HG02970 (cell line): ENCODE data around the gene SF3A2.
"Not testable (repeated sequence)": the region's sequence is repeated elsewhere in the genome, so short reads cannot be mapped to it uniquely, and the experiment has no call there.

ENCODE experiments used
- ATAC-seq: cut with Tn5 transposase; IDR thresholded peaks from one replicate; pipeline ENCODE4 v1.9.1; 2021; ENCODE audit warnings: mild to moderate bottlenecking, moderate library complexity, moderate number of reproducible peaks; ENCODE audit not compliant: unreplicated experiment, low FRiP score

Gene SF3A2, protein sequence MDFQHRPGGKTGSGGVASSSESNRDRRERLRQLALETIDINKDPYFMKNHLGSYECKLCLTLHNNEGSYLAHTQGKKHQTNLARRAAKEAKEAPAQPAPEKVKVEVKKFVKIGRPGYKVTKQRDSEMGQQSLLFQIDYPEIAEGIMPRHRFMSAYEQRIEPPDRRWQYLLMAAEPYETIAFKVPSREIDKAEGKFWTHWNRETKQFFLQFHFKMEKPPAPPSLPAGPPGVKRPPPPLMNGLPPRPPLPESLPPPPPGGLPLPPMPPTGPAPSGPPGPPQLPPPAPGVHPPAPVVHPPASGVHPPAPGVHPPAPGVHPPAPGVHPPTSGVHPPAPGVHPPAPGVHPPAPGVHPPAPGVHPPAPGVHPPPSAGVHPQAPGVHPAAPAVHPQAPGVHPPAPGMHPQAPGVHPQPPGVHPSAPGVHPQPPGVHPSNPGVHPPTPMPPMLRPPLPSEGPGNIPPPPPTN

DNA sequence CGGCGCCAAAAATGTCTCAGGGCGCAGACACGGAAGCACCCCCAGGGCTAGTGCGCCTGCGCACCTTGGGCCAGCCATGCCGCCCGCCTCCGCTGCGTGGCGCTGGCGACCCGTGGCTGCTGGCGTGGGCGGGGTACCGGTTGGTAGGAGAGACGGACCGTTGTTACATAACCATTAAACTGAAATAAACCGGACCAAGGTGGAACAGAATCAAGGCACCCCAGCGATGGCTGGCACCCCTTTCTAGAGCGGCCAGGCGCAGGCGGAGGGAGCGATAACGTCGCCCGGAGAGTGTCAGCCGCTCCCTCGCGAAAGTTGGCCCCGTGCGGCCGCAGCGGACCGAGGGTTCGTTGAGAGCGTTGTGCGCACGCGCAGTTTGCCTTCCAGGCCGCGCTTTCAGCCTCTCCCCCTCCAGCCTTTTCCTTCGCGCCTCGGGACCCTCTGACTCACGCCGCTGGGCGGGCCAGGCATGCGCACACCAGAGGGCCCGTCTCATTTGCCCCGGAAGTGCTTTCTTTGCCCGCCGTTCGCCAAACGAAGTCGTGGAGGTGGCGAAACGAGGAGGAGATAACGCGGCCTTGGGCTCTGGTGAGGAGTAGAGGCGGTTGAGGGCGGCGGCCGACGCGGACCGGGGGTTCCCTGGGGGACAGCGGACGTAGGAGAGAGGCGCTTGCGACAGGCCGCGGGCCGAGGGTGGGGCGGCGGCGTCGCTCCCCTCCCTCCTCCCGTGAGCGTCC, at the start of gene SF3A2, which contains the start of gene PLEKHJ1:
TSS of gene SF3A2 (plus strand) at position 511 of the 737 bp plus-strand sequence. CDS start 6,595 bp downstream, outside the sequence.
TSS of gene PLEKHJ1 (minus strand) at position 16 of the 737 bp plus-strand sequence. CDS start 81 bp downstream, outside the sequence.
- peak; percentile 76 for ATAC-seq

DNA sequence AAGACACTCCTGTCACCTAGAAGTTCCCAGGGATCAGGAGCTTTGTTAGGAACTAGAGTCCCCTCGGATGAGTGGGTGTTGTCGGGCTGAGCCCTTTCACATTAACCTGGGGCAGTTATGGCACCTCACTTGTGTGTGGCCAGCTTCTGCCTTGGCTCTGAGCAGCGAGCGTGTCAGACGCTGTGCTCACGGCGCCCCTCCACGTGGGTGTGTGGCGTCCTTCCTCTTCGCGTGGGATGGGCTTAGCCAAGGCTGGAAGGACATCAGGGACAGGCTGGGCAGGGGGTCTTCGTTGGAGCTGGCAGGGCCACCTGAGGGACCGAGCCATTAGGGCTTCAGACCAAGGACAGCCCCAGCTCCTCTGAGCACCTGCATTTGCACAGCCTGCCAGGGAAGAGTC, 49.5 kb upstream of the SF3A2 start:
- ATAC-seq: no peak

DNA sequence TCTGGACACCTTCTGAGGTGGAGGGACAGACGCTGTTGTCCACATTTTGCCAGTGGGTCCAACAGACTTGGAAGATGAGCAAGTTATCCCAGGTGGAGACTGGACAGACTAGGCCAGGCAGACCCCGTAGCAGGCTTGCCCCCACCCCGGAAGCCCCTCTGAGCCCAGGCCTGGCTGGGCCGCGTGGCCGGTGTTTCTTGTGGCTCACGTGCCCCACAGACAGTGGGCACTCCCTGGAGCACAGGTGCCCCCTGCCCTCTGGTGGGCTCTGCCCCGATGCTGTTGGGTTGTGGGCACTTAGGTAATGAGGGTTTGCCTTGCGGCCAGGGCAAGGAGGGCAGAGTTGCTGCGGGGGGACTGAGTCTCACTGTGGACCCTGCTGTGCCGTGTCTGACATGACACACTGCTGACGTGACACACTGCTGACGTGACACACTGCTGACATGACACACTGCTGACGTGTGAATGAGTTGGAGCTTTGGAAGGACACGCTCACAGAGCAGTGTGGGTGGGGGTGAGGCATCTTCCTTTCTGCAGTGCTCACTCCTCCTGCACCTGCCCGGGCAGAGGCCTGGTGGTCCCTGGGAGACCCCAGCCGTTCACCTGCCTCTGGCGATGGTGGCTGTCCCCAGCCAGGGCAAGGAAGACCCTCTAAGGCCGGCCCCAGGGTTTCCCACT, 47.8 kb upstream of the SF3A2 start:
- no peak for ATAC-seq

DNA sequence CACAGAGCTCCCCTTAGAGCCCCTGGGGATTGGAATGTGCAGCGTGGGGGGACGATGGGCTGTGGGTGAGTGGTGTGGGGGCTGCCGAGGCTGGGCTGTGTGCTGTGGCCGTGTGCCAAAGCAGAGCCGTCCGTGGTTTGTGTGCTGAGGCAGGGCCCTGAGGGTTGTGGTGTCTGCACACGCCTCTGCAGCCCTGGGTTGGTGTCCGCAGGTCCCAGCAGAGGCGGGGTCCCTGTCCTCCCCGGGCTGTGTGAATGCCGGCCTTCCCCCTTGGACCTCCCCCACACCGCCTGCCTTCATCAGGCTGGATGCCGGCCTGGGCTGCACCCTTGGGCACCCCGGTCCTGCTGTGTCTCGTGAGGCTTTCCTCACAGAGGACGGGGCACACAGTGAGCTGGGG, 46.7 kb upstream of the SF3A2 start:
- no peak for ATAC-seq

DNA sequence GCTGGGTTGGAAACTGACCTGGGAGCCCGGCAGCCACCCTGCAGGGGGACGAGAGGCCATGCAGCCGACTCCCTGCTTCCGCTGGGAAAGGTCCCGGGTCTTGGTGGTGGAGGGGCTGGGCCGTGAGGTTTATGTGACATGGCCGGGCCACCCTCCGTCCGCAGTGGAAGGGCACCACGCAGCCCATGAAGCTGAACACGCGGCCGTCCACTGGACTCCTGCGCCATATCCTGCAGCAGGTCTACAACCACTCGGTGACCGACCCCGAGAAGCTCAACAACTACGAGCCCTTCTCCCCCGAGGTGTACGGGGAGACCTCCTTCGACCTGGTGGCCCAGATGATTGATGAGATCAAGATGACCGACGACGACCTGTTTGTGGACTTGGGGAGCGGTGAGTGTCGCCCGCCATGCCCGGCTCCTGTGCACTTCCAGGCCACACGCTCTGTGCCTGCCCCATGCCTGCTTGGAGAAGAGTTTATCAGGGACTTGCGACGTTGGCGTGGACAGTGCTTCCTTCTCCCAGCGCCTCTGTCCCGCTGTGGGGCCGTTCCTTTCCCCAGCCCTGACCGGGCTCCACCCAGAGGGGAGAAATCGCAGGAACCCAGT, 45.7 kb upstream of the SF3A2 start:
- no peak for ATAC-seq

DNA sequence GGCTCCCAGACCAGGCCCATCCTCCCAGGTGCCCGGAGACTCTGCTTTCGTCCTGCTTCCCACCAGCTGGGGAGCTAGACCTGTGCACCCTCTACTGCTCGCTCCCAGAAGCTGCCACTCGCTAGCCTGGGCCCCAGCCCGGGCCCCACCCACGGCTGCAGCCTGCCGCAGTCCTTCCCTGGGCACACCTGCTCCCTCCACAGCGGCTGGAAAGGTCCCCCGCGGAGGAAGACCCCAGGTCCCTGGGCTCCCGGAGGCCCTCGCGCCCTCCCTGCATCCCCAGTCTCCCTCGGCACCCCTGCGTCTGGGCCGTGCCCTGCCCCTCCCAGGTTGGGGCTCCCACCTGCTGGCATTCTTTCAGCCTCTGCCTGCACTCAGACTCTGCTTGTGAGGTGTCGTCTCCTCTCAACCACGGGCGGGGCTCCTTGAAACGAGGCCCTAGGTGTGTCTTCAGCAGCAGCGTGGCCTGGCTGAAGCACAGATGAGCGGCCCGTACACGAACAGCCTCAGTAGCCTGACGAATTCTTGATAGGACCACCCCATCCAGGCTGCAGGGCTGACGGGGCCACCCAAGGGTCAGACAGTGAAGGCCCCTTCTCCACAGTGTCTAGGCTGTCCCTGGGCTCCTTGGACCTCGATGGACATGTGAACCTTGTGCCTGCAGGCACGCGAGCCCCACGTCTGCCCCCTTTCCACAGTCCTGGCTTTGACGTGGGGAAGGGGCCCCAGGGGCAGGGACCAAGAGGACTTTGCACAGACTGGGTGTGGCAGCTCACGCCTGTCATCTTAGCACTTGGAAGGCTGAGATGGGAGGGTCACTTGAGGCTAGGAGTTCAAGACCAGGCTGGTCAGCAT, 44.9 kb upstream of the SF3A2 start:
- no peak for ATAC-seq

DNA sequence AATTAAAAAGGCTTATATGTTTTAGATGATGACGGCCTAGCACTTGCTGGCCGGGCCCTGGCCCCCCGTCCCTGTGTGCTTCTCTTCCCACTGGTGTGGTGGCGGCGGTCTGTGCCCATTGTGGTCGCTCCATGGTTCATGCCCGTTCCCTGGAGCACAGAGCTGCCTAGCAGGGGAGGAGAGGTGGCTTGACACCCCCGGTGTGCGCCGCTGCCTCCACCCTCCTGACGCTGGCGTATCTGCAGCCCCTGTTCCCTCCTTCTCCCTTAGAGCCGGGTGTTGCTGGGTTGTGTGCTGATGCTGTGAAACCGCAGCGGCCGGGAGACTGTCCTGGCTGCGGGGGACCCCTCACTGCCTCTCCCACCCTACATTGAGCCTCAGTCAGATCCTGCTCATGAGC, 43.8 kb upstream of the SF3A2 start:
- no peak for ATAC-seq

DNA sequence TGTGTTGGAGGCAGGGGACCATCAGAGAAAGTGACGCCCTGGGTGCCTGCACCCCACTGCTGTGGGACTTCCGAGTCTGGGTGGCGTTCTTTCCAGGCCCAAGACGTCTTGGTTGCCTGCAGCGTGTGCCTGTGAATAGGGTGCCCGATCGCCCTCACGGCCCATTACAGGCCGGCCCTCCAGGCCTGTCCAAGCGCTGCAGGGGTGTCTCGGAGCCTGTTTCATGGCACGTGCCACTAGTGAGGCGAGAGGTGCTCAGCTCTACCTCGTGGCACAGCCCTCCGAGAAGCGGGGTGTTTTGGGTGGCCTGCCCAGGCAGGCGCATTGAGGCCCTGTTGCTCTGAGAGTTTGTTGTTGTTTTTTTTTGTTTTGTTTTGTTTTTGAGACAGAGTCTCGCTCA, 42.8 kb upstream of the SF3A2 start:
- ATAC-seq: no peak

DNA sequence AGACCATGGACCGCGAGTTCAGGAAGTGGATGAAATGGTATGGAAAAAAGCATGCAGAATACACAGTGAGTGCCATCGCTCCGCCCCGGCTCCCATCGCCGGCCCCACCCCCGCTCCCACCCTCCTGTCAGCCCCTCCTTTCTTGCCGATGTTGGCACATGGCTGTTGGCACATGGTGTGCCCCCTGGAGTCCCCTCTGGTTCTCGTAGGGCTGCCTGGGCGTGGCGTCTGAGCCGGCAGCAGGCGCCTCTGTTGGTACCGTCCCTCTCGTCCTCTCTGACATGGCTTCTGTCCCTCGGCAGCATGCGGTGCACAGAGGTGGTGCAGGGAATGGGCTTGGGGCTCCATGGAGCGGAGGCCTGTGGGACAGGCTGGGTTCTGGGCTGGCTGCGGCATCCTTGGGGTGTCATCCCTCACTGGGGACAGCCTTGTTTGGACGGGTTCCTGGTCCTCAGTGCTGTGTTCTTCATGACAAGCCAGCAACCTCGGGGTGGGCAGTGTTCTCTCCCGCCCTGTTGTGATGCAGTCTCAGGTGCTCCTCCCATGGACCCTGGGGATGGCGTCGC, 42.0 kb upstream of the SF3A2 start:
- ATAC-seq: no peak

DNA sequence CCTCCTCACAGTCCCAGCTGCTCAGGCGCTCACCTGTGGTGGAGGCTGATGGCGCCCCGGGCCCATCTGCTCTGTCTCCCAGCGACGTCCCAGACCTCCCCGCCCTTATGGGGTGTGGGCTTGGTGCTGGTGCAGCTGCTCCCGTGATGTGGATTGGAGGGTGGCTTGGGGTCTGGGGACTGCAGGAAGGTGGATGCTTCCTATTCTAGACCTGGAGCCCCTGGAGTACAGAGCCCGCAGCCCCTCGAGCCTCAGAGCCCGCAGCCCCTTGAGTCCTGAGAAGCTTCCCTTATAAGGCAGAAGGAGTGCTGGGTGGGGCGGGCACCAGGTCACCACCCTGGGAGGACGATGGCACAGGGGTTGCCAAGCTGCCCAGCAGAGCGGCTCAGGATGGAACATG, 41.3 kb upstream of the SF3A2 start:
- no peak for ATAC-seq

DNA sequence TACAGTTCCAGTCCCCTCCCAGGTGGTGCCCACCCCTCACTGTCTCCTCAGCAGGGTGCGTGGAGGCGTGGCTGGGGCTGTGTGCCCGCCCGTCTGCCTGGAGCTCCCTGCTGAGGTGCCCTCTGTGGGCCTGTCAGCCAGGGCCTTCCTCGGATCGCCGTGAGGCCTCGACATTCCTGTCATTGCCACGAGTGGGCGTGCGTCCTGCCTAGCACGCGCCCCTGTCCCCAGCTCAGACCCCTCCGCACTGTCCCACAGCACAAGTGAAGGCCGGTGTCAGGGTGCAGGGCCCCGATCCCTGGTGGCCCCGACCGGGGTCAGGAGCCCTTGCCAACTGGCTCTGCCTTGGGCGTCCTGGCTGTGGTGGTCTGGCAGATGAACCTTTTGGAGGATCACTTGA, 40.7 kb upstream of the SF3A2 start:
- no peak for ATAC-seq

DNA sequence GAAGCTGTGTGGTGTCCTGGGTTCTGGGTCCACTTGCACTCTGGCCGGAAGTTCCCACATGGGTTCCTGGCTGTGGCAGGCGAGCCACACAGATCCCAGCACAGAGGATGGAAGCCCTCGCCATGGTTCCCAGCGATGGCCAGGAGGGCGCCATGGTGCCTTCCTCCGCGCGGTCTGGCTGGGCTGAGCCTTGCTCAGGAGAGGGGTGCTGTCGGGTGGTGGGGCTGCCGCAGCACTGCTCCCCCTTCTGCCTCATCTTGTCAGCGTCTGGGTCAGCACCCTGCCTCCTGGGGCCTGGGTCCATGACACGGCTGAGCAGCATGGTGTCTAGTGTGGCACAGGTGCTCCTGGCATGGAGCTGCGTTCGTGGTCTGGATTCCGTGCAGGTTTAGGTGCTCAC, 39.4 kb upstream of the SF3A2 start:
- ATAC-seq: no peak

DNA sequence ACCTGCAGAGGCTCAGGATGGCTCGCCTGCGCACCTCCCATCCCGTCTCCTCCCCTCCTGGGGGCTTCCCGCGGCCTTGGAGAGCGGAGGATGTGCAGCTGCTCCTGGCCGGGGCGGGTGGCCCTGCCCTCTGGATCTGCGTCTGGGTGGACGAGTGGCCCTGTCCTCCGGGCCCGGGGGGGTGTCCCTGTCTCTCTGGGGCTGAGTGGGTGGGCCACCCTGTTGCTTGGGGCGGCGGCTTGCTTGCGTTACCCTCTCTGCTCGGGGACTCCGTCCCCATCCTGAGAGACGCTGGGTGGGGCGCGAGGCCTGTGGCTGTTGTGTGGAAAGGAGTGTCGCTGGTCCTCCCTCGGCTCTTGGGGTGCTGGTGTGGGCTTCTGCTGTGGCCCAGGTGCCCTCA, 38.3 kb upstream of the SF3A2 start:
- no peak for ATAC-seq

DNA sequence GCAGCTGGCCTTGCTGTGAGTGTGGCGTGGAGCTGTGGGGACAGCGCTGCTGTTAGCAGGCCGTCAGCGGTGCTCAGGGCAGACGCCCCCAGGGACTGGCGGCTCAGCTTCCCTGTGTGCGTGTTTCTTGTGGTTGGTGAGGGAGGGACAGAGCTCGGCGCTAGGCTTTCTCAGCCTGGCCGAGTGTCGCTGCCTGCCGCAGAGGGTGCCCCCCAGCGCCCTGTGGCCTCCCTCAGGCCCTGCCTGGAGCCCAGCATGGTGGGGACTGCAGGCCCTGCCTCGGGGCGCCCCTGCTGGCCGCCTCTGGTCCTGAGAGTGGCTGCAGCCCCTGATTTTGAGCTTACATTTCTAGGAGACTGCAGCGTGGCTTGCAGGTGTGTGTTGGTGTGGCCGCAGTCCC, 37.4 kb upstream of the SF3A2 start:
- no peak for ATAC-seq

DNA sequence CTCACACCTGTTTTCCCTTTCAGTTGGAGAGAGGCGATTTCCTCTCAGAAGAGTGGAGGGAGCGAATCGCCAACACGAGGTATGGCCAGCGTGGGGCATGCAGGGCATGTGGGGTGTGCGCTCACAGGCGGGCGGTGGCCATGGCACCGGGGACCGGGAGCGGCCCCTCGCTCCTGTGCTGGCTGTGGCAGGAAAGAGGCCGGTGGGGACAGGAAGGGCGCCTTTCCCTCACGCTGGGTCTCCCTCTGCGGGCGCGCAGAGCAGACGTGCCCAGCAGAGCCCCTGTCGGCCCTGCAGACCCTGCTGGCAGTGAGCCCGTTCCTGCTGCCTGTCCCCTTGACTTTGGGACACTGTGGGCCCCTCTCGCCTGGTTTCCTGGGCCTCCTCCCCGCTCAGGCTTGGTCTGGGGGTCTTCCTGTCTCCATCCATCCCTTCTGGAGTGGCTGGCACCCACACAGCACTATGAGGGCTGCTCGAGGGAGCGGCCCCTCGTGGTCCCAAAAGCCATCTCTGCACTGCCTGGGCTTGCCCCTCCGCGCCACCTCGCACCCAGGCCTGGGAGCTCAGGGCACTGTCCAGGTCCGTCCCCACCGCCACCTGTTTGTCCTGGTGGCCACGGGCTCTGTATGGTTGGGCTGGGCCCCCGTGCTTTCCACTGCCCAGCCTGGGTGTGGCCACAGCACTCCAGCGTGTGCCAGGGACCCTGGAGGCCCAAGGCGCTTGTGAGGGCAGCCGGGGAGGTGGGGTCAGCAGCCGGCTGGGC, 36.6 kb upstream of the SF3A2 start:
- no peak for ATAC-seq

DNA sequence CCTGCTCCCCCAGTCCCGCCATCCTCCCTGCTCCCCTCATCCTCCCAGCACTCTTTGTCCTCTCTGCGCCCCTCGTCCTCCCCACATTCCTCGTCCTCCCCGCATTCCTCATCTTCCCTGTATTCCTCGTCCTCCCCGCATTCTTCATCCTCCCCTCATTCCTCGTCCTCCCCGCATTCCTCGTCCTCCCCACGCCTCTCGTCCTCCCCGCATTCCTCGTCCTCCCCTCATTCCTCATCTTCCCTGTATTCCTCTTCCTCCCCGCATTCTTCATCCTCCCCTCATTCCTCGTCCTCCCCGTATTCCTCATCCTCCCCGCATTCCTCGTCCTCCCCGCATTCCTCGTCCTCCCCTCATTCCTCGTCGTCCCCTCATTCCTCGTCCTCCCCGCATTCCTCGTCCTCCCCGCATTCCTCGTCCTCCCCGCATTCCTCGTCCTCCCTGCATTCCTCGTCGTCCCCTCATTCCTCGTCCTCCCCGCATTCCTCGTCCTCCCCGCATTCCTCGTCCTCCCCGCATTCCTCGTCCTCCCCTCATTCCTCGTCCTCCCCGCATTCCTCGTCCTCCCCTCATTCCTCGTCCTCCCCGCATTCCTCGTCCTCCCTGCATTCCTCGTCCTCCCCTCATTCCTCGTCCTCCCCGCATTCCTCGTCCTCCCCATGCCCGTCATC, 35.9 kb upstream of the SF3A2 start:
- ATAC-seq: not testable (repeated sequence)

DNA sequence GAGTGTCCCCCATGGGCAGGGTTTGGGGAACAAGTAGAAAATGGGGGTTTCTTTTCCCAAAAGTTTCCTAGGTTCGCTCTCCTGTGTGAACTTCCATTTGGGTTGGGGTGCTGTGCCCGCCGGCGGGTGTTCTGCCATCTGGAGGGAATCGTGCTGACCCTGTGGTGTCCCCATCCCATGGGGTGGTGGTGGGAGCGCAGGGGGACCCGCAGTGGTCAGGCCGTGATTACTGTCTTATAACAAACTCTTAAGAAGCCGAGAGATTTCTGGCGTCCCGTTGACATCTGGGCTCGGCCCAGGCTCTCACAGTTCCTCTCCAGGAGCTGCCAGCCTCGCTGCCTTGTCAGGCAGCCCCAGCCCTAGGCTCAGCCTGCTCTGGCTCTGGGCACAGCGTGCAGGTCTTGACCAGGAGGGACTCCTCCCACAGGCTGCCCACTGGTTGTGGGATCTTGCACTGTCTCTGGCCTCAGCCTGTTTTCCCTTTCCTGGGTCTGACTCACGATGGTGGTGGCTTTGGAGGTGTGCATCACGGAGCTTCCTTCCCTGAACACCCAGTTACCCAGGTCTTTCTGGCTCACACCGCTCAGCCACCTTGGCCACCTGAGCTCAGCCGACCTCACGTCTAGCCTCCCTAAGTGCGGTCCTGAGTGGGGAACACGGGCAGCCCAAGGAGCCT, 35.0 kb upstream of the SF3A2 start:
- ATAC-seq: no peak

DNA sequence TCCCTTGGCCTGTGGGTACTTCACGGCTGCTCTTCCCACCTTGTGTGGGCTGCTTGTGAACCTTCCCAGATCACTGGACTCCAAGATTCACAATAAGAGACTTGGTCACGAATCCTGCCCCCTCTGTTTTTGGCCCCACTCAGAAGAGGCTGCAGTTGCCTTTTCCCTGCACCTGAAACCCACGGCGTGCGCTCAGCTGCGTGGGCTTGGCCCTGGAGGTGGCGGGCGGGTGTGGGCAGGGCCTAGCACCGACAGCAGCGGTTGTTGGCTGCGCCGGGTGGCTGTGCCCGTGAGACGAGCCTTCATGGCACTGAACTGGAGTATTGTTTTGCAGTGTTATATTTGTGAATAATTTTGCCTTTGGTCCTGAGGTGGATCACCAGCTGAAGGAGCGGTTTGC, 34.3 kb upstream of the SF3A2 start:
- no peak for ATAC-seq
